IMR-90 (cell line): Measurements from ENCODE around the gene GALNT12. TPM values are rescaled to one million over a fixed set of nuclear protein-coding genes. Genes with fewer than 3 reads are reported as not detected.

ENCODE experiments used
- ATAC-seq: fragments of 200-7000 bp; cut with Tn5 transposase; 2 replicates; pipeline ENCODE4 v1.9.1; 2020; ENCODE audit warnings: low read depth, mild to moderate bottlenecking, moderate library complexity
- BruUV-seq: library from RNA; stranded (reverse); fragments of 400-500 nt; replicated peaks from 2 replicates; lab custom pipeline; 2021; lab: Mats Ljungman, UMichigan
- CTCF ChIA-PET: fragments of 300-600 bp; formaldehyde crosslinking; extraction: SDS; loops from one replicate; lab custom pipeline; 2021; ENCODE audit warnings: antibody characterized with exemption; lab: Yijun Ruan, JAX
- POLR2A ChIA-PET: fragments of 300-600 bp; sonication (Branson Sonifier 250); formaldehyde crosslinking; loops from one replicate; lab custom pipeline; 2022; ENCODE audit warnings: antibody characterized with exemption; ENCODE audit not compliant: unreplicated experiment; lab: Charles Lee
- DNase-seq: peaks from one replicate; pipeline ENCODE4 v3.0.0; 2013
- H2AFZ ChIP-seq: replicated peaks from 2 replicates; pipeline ENCODE3; 2013; ENCODE audit warnings: low read length, mild to moderate bottlenecking; ENCODE audit not compliant: poor library complexity
- H2AK5ac ChIP-seq: 2 replicates; pipeline ENCODE4 v1.6.1; 2013; ENCODE audit warnings: low read depth, low read length, inconsistent platforms
- H2AK9ac ChIP-seq: replicated peaks from 2 replicates; pipeline ENCODE3; 2013; ENCODE audit warnings: mild to moderate bottlenecking, low read depth, low read length, moderate library complexity; ENCODE audit not compliant: poor library complexity
- H2BK120ac ChIP-seq: 2 replicates; pipeline ENCODE4 v1.6.1; 2013; ENCODE audit warnings: low read depth, low read length, inconsistent platforms
- H2BK15ac ChIP-seq: 3 replicates; pipeline ENCODE4 v1.6.1; 2013; ENCODE audit warnings: low read depth, low read length, inconsistent platforms
- H2BK20ac ChIP-seq: 2 replicates; pipeline ENCODE4 v1.6.1; 2013; ENCODE audit warnings: low read depth, mild to moderate bottlenecking, inconsistent platforms, low read length, moderate library complexity
- H2BK5ac ChIP-seq: 2 replicates; pipeline ENCODE4 v1.6.1; 2013; ENCODE audit warnings: mild to moderate bottlenecking, low read depth, low read length, inconsistent platforms; ENCODE audit not compliant: poor library complexity, severe bottlenecking
- H3K14ac ChIP-seq: replicated peaks from 2 replicates; pipeline ENCODE4 v1.6.1; 2013; ENCODE audit warnings: low read depth, low read length, inconsistent platforms
- H3K18ac ChIP-seq: 2 replicates; pipeline ENCODE4 v1.6.1; 2013; ENCODE audit warnings: low read depth, low read length, control low read depth
- H3K23ac ChIP-seq: 2 replicates; pipeline ENCODE4 v1.6.1; 2013; ENCODE audit warnings: low read depth, low read length, inconsistent platforms
- H3K27ac ChIP-seq: 2 replicates; pipeline ENCODE4 v1.5.1; 2013; ENCODE audit warnings: mild to moderate bottlenecking, control low read depth, low read length; ENCODE audit not compliant: insufficient read depth
- H3K27me3 ChIP-seq: 2 replicates; pipeline ENCODE4 v1.6.1; 2013; ENCODE audit warnings: low read length; ENCODE audit not compliant: control insufficient read depth, insufficient read depth
- H3K36me3 ChIP-seq: 2 replicates; pipeline ENCODE4 v1.6.1; 2013; ENCODE audit warnings: low read length, mixed read lengths; ENCODE audit not compliant: control insufficient read depth, insufficient read depth
- H3K4ac ChIP-seq: 2 replicates; pipeline ENCODE4 v1.6.1; 2013; ENCODE audit warnings: low read depth, low read length, inconsistent platforms
- H3K4me1 ChIP-seq: 2 replicates; pipeline ENCODE4 v1.6.1; 2013; ENCODE audit warnings: low read length, mixed read lengths; ENCODE audit not compliant: control insufficient read depth, insufficient read depth
- H3K4me2 ChIP-seq: 2 replicates; pipeline ENCODE4 v1.6.1; 2013; ENCODE audit warnings: low read depth, mild to moderate bottlenecking, control low read depth, low read length, moderate library complexity
- H3K4me3 ChIP-seq: 2 replicates; pipeline ENCODE4 v1.5.1; 2013; ENCODE audit warnings: low read depth, mild to moderate bottlenecking, control low read depth, low read length, moderate library complexity; ENCODE audit not compliant: insufficient read depth
- H3K56ac ChIP-seq: 2 replicates; pipeline ENCODE4 v1.6.1; 2013; ENCODE audit warnings: low read length, inconsistent platforms; ENCODE audit not compliant: insufficient read depth; ENCODE audit errors: extremely low read depth
- H3K79me1 ChIP-seq, 2 experiments: 2 replicates each; pipeline ENCODE4 v1.6.1; 2013; ENCODE audit warnings: low read length in 2 of 2, inconsistent platforms in 1 of 2, low read depth in 1 of 2
- H3K9ac ChIP-seq: 2 replicates; pipeline ENCODE4 v1.6.1; 2013; ENCODE audit warnings: low read depth, low read length, control low read depth
- H3K9me1 ChIP-seq: 2 replicates; pipeline ENCODE4 v1.6.1; 2013; ENCODE audit warnings: low read length, inconsistent platforms; ENCODE audit not compliant: insufficient read depth
- H3K9me3 ChIP-seq: 2 replicates; pipeline ENCODE4 v1.6.1; 2013; ENCODE audit warnings: low read length; ENCODE audit not compliant: control insufficient read depth, insufficient read depth
- H4K20me1 ChIP-seq: 2 replicates; pipeline ENCODE4 v1.6.1; 2013; ENCODE audit warnings: low read length, inconsistent platforms; ENCODE audit not compliant: insufficient read depth
- H4K5ac ChIP-seq: 2 replicates; pipeline ENCODE4 v1.6.1; 2013; ENCODE audit warnings: mild to moderate bottlenecking, low read depth, low read length, control low read depth
- H4K8ac ChIP-seq, 2 experiments: 2 replicates each; pipeline ENCODE4 v1.6.1; 2013; ENCODE audit warnings: low read depth in 2 of 2, low read length in 2 of 2, control low read depth in 1 of 2, inconsistent platforms in 1 of 2
- H4K91ac ChIP-seq: 2 replicates; pipeline ENCODE4 v1.6.1; 2013; ENCODE audit warnings: low read depth, low read length, inconsistent platforms; ENCODE audit not compliant: insufficient read depth
- BHLHE40 ChIP-seq: fragments of 150-350 bp; IDR thresholded peaks from 2 replicates; pipeline ENCODE4 v1.6.1; 2016; ENCODE audit warnings: mild to moderate bottlenecking, low read depth, low read length
- CEBPB ChIP-seq: IDR thresholded peaks from 2 replicates; pipeline ENCODE4 v1.6.1; 2012; ENCODE audit warnings: low read depth, low read length, improper control_type of control experiment
- CTCF ChIP-seq: conservative IDR thresholded peaks from 2 replicates; pipeline ENCODE4 v1.5.1; 2012; ENCODE audit warnings: mild to moderate bottlenecking, low read depth, low read length, improper control_type of control experiment
- ELK1 ChIP-seq: fragments of 150-350 bp; IDR thresholded peaks from 2 replicates; pipeline ENCODE4 v1.6.1; 2016; ENCODE audit warnings: low read depth, mild to moderate bottlenecking, low read length, moderate library complexity, borderline replicate concordance
- FOS ChIP-seq: fragments of 150-350 bp; IDR thresholded peaks from 2 replicates; pipeline ENCODE4 v1.6.1; 2016; ENCODE audit warnings: low read depth, low read length
- MAFK ChIP-seq: IDR thresholded peaks from 2 replicates; pipeline ENCODE4 v1.6.1; 2012; ENCODE audit warnings: low read depth, low read length, improper control_type of control experiment
- MAZ ChIP-seq: IDR thresholded peaks from 2 replicates; pipeline ENCODE4 v1.6.1; 2012; ENCODE audit warnings: low read depth, mild to moderate bottlenecking, low read length, improper control_type of control experiment, moderate library complexity, borderline replicate concordance
- MXI1 ChIP-seq: IDR thresholded peaks from 2 replicates; pipeline ENCODE4 v1.6.1; 2012; ENCODE audit warnings: low read depth, mild to moderate bottlenecking, low read length, moderate library complexity, borderline replicate concordance
- NFE2L2 ChIP-seq: fragments of 150-350 bp; IDR thresholded peaks from 2 replicates; pipeline ENCODE4 v1.6.1; 2016; ENCODE audit warnings: low read depth, mild to moderate bottlenecking, low read length
- POLR2A ChIP-seq: IDR thresholded peaks from 2 replicates; pipeline ENCODE4 v1.6.1; 2012; ENCODE audit warnings: mild to moderate bottlenecking, low read depth, low read length
- RAD21 ChIP-seq: IDR thresholded peaks from 2 replicates; pipeline ENCODE4 v1.6.1; 2012; ENCODE audit warnings: low read length, improper control_type of control experiment
- RCOR1 ChIP-seq: IDR thresholded peaks from 2 replicates; pipeline ENCODE4 v1.6.1; 2012; ENCODE audit warnings: mild to moderate bottlenecking, low read length, improper control_type of control experiment; ENCODE audit not compliant: insufficient replicate concordance
- RFX5 ChIP-seq: IDR thresholded peaks from 2 replicates; pipeline ENCODE4 v1.8.0; 2012; ENCODE audit warnings: low read depth, mild to moderate bottlenecking, low read length, moderate library complexity
- SMC3 ChIP-seq: fragments of 150-350 bp; IDR thresholded peaks from 2 replicates; pipeline ENCODE4 v1.6.1; 2016; ENCODE audit warnings: low read depth, mild to moderate bottlenecking, antibody characterized with exemption, low read length, moderate library complexity
- USF2 ChIP-seq: fragments of 150-350 bp; IDR thresholded peaks from 2 replicates; pipeline ENCODE4 v1.6.1; 2017; ENCODE audit warnings: mild to moderate bottlenecking, antibody characterized with exemption, low read length, low read depth
- WGBS, 2 experiments: methylation state at CpG; one replicate each; pipeline versions ENCODE4 v1.1.5 to v1.1.7; 2013; ENCODE audit warnings: missing lambda C conversion rate in 2 of 2; ENCODE audit not compliant: insufficient read length in 1 of 2; ENCODE audit errors: extremely low coverage in 2 of 2; 5-methylcytosine and 5-hydroxymethylcytosine counted together
- dilution Hi-C: fragments of 300-500 bp; cut with HindIII; formaldehyde crosslinking; loops from one replicate; pipeline ENCODE4 v1.14.3; 2018; ENCODE audit warnings: low sequenced_read_pairs; ENCODE audit not compliant: unreplicated experiment
- in situ Hi-C: fragments of 300-500 bp; cut with MboI; formaldehyde crosslinking; loops from 3 replicates; pipeline ENCODE4 v1.14.3; 2019; ENCODE audit warnings: low sequenced_read_pairs, inconsistent platforms, mixed read lengths
- intact Hi-C: fragments of 100-400 bp; cut with micrococcal nuclease; formaldehyde crosslinking; loops from 2 replicates; pipeline ENCODE4 v1.10.0; 2022
- polyA plus RNA-seq, 3 experiments: library from polyadenylated mRNA; depleted of rRNA; stranded (reverse); fragments of >200 nt; gene quantifications; 2 replicates each; pipeline ENCODE4 v1.2.3, GENCODE V29; 2012; ENCODE audit warnings: low replicate concordance in 1 of 3
- total RNA-seq: library from RNA; depleted of rRNA; stranded (reverse); fragments of >200 nt; gene quantifications from 2 replicates; pipeline ENCODE4 v1.2.3, GENCODE V29; 2012

The GALNT12 gene
- total and polyA plus RNA-seq, 2 of the 4 experiments (the other 2 are of a cell fraction), result 2.3 to 2.5 TPM

GRCh38 chr9:98795970-98796363 is 11.5 kb upstream of the GALNT12 start:
- Histone ChIP-seq H3K4me2 (peak overlapping the region; percentile 97), H3K4me1 (peaks cover 8% of the 10 kb centered on the region), H3K9ac (peak overlapping the region; percentile 67; the same call in 1 of the 2 replicates), H4K20me1 (peaks cover 10% of the 10 kb centered on the region), H2BK20ac (no peak overlapping the region), H3K23ac (no peak overlapping the region), H4K5ac (no peak overlapping the region), H3K4ac (no peak overlapping the region), H3K27me3 (no peaks in the 10 kb centered on the region), H3K79me1 (peaks cover 22 to 33% of the 10 kb centered on the region in 2 experiments), H2BK15ac (no peak overlapping the region), H3K4me3 (peak overlapping the region; percentile 86), H3K9me3 (no peaks in the 10 kb centered on the region; the same call in 1 of the 2 replicates), H4K91ac (no peak overlapping the region), H2AK9ac (peak overlapping the region; percentile 63), H3K36me3 (no peaks in the 10 kb centered on the region), H3K9me1 (peaks cover 19% of the 10 kb centered on the region), H2AFZ (peak overlapping the region; percentile 99), H2BK5ac (peak overlapping the region; percentile 20), H4K8ac (no peak overlapping the region; a peak in 1 of 4 replicates), H2BK120ac (no peak overlapping the region), H3K14ac (no peak overlapping the region), H3K18ac (no peak overlapping the region), H3K56ac (no peak overlapping the region; the same call in 1 of the 2 replicates), H3K27ac (peak overlapping the region; percentile 55; the same call in 1 of the 2 replicates), H2AK5ac (no peak overlapping the region)
- BruUV-seq, result no TSS peak
- dilution Hi-C loops (no loop called here), intact Hi-C loops (no loop called here), in situ Hi-C loops (no loop called here)
- ATAC-seq (peak; percentile 46), DNase-seq (no peak)
- ChIA-PET CTCF (interaction anchor here (0.6 kb wide), 2 partner anchors 410 to 1782 kb away, joined by 3 read pairs; no protein-coding TSS in a partner anchor), POLR2A (no interaction called here)
- WGBS, 2 experiments, result 0% methylated on average over 18 of the region's 48 CpGs; no CpG with 5 or more reads in 1 of the 2 experiments
- TF ChIP-seq RFX5 (no peak), MAFK (no peak), MXI1 (no peak), SMC3 (no peak), RCOR1 (no peak), RAD21 (no peak), MAZ (no peak), FOS (no peak), ELK1 (no peak), BHLHE40 (no peak), NFE2L2 (no peak), CEBPB (no peak), CTCF (no peak), POLR2A (no peak), USF2 (no peak)
